Stimulated activated CD4-positive, alpha-beta T cell treated with anti-CD3 and anti-CD28 coated beads, Interleukin-2, amount 100 ng/mL, for 4 hours (primary cell): ENCODE data around the gene ANKS1A.
"Not testable (repeated sequence)": the region's sequence is repeated elsewhere in the genome, so short reads cannot be mapped to it uniquely, and the experiment has no call there.

Source experiments
- DNase-seq: peaks from one replicate; pipeline ENCODE4 v3.0.0-alpha.2; 2020; ENCODE audit warnings: low read depth

ANKS1A gene

GRCh38 chr6:34917626-34918285 lies 28.7 kb downstream of the ANKS1A start:
- no peak for DNase-seq

- DNase-seq: no peak
Observed at GRCh38 chr6:34919651-34920050, 30.6 kb downstream of the ANKS1A start.

- no peak for DNase-seq
Observed at GRCh38 chr6:34920097-34920496, 31.0 kb downstream of the ANKS1A start.

GRCh38 chr6:34922177-34922663 lies 33.2 kb downstream of the ANKS1A start:
- DNase-seq: no peak

GRCh38 chr6:34924831-34925625 lies 36.0 kb downstream of the ANKS1A start:
- DNase-seq: no peak

GRCh38 chr6:34926655-34927054 lies 37.6 kb downstream of the ANKS1A start:
- no peak for DNase-seq

- no peak for DNase-seq
Observed at GRCh38 chr6:34928220-34928619, 39.2 kb downstream of the ANKS1A start.

GRCh38 chr6:34928695-34929094 lies 39.6 kb downstream of the ANKS1A start:
- no peak for DNase-seq

- DNase-seq: no peak
Observed at GRCh38 chr6:34929241-34929978, 40.4 kb downstream of the ANKS1A start.

GRCh38 chr6:34930221-34930620 lies 41.2 kb downstream of the ANKS1A start:
- DNase-seq: no peak

- not testable (repeated sequence) for DNase-seq
Observed at GRCh38 chr6:34932202-34932601, 43.1 kb downstream of the ANKS1A start.

GRCh38 chr6:34934516-34934915 lies 45.5 kb downstream of the ANKS1A start:
- DNase-seq: no peak

- DNase-seq: no peak
Observed at GRCh38 chr6:34938268-34938667, 49.2 kb downstream of the ANKS1A start.

- DNase-seq: no peak
Observed at GRCh38 chr6:34940030-34940434, 51.0 kb downstream of the ANKS1A start.

- DNase-seq: no peak
Observed at GRCh38 chr6:34941421-34941820, 52.4 kb downstream of the ANKS1A start.

GRCh38 chr6:34945317-34945716 lies 56.3 kb downstream of the ANKS1A start:
- no peak for DNase-seq

- no peak for DNase-seq
Observed at GRCh38 chr6:34947561-34947960, 58.5 kb downstream of the ANKS1A start.

- DNase-seq: no peak
Observed at GRCh38 chr6:34949636-34950035, 60.6 kb downstream of the ANKS1A start.

- no peak for DNase-seq
Observed at GRCh38 chr6:34950849-34951248, 61.8 kb downstream of the ANKS1A start.

- no peak for DNase-seq
Observed at GRCh38 chr6:34951731-34952130, 62.7 kb downstream of the ANKS1A start.

GRCh38 chr6:34953061-34954025 lies 64.3 kb downstream of the ANKS1A start:
- no peak for DNase-seq

GRCh38 chr6:34955442-34955841 lies 66.4 kb downstream of the ANKS1A start:
- no peak for DNase-seq
